ENCODE results near the gene VPS4A. TPM values are rescaled to one million over a fixed set of nuclear protein-coding genes. Genes with fewer than 3 reads are reported as not detected.
"Not testable (repeated sequence)": the region's sequence is repeated elsewhere in the genome, so short reads cannot be mapped to it uniquely, and the experiment has no call there.

The VPS4A gene
- total RNA-seq, 2 donors from 2014 or later = 44.8 to 46.1 TPM

GRCh38 chr16:69293401-69293800 lies 17.7 kb upstream of the VPS4A start:
- no peaks in the 10 kb centered on the region for H3K9me3 ChIP-seq
- 72% methylated on average over 3 of the region's 3 CpGs for WGBS
- no peaks in the 10 kb centered on the region for H3K27me3 ChIP-seq (replicated peaks; ENCODE audit: insufficient read depth)
- H3K4me1 ChIP-seq (replicated peaks) = no peaks in the 10 kb centered on the region
- no peak for DNase-seq (ENCODE audit: low spot score)
- no peak overlapping the region for H3K27ac ChIP-seq
- H3K4me3 ChIP-seq = no peak overlapping the region
- intact Hi-C loops (cut with DNase I) = no loop called here
- TF ChIP-seq POLR2AphosphoS5 (IDR thresholded peaks at IDR 0.05) (no peak), CTCF (IDR thresholded peaks at IDR 0.05) (no peak), POLR2A (IDR thresholded peaks at IDR 0.05) (no peak)
- H3K36me3 ChIP-seq = no peaks in the 10 kb centered on the region

GRCh38 chr16:69294051-69294450 lies 17.1 kb upstream of the VPS4A start:
- Histone ChIP-seq H3K27ac (no peak overlapping the region), H3K27me3 (replicated peaks; ENCODE audit: insufficient read depth) (no peaks in the 10 kb centered on the region), H3K9me3 (no peaks in the 10 kb centered on the region), H3K4me1 (replicated peaks) (no peaks in the 10 kb centered on the region), H3K36me3 (no peaks in the 10 kb centered on the region), H3K4me3 (no peak overlapping the region)
- no peak for DNase-seq (ENCODE audit: low spot score)
- TF ChIP-seq POLR2A (IDR thresholded peaks at IDR 0.05) (no peak), CTCF (IDR thresholded peaks at IDR 0.05) (no peak), POLR2AphosphoS5 (IDR thresholded peaks at IDR 0.05) (no peak)
- intact Hi-C loops (cut with DNase I) = no loop called here
- WGBS = 78% methylated on average over 1 of the region's 1 CpG

- DNase-seq (ENCODE audit: low spot score); H3K4me3 ChIP-seq; intact Hi-C loops (cut with DNase I); H3K36me3 ChIP-seq; H3K27ac ChIP-seq; H3K9me3 ChIP-seq; H3K27me3 ChIP-seq (replicated peaks; ENCODE audit: insufficient read depth); H3K4me1 ChIP-seq (replicated peaks): not testable (repeated sequence)
- over 99% methylated on average over 7 of the region's 7 CpGs for WGBS
Measured at GRCh38 chr16:69296771-69297170, 14.4 kb upstream of the VPS4A start.

- Histone ChIP-seq H3K36me3 (no peaks in the 10 kb centered on the region), H3K9me3 (no peaks in the 10 kb centered on the region), H3K4me3 (no peak overlapping the region), H3K27me3 (replicated peaks; ENCODE audit: insufficient read depth) (no peaks in the 10 kb centered on the region), H3K4me1 (replicated peaks) (no peaks in the 10 kb centered on the region), H3K27ac (no peak overlapping the region)
- 97% methylated on average over 4 of the region's 4 CpGs for WGBS
- intact Hi-C loops (cut with DNase I) = no loop called here
- TF ChIP-seq POLR2A (IDR thresholded peaks at IDR 0.05) (no peak), CTCF (IDR thresholded peaks at IDR 0.05) (no peak), POLR2AphosphoS5 (IDR thresholded peaks at IDR 0.05) (no peak)
- DNase-seq (ENCODE audit: low spot score) = no peak
Measured at GRCh38 chr16:69298261-69298660, 12.9 kb upstream of the VPS4A start.

GRCh38 chr16:69301187-69301586 lies 10.0 kb upstream of the VPS4A start:
- H3K27me3 ChIP-seq (replicated peaks; ENCODE audit: insufficient read depth) = no peaks in the 10 kb centered on the region
- intact Hi-C loops (cut with DNase I) = no loop called here
- 58% methylated on average over 1 of the region's 1 CpG for WGBS
- no peaks in the 10 kb centered on the region for H3K9me3 ChIP-seq
- no peak for TF ChIP-seq CTCF (IDR thresholded peaks at IDR 0.05)
- no peak for TF ChIP-seq POLR2AphosphoS5 (IDR thresholded peaks at IDR 0.05)
- TF ChIP-seq POLR2A (IDR thresholded peaks at IDR 0.05) = no peak
- no peak overlapping the region for H3K27ac ChIP-seq
- H3K4me1 ChIP-seq (replicated peaks) = no peaks in the 10 kb centered on the region
- H3K4me3 ChIP-seq = no peak overlapping the region
- no peaks in the 10 kb centered on the region for H3K36me3 ChIP-seq
- DNase-seq (ENCODE audit: low spot score) = no peak

All from prostate gland (tissue), 2 donors.